ENCODE data around the gene CMSS1. TPM values are rescaled to one million over a fixed set of nuclear protein-coding genes. Genes with fewer than 3 reads are reported as not detected.

The CMSS1 gene
- total and polyA plus RNA-seq, 2 of the 13 experiments (the other 11 are each of a cell fraction or from before 2014, with no cell fraction given) = 6.4 to 48.7 TPM

DNA sequence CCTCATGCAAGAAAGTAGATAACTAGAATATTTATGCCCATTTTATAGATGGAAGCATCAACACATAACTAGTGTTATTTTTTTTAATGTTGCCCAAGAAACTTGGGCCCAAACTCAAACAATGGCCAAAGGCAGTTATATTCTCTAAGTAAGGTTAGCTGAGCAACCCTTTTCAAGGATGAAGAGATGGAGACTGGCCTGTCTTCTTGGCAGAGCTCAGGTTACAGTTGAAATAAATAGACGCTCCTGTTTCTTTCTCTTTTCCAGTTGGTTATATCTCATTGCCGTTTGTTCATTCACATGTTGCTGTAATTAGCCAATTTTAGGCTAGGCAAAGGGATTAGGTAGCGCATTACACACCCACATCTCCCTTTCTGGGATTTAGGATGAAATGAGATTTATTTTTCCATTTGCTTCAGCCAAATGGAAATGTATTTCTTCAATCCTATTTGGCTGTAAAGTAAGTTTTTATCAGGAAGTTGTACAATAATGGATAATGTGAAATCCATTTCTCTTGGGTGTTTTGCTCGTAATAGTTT lies 93.2 kb downstream of the CMSS1 start:
- DNase-seq (ENCODE audit: low spot score) (no peak), FAIRE-seq (no peak), ATAC-seq (no peak)
- peaks cover 50% of the 10 kb centered on the region for H3K4me1 ChIP-seq (ENCODE audit: insufficient read depth, low read length)
- H2AFZ ChIP-seq (ENCODE audit: low read length) = no peak overlapping the region
- no peak for TF ChIP-seq ZFP82 (CRISPR knock-in tag; IDR thresholded peaks at IDR 0.05; ENCODE audit: borderline replicate concordance)
- TF ChIP-seq SP2 (CRISPR knock-in tag; IDR thresholded peaks at IDR 0.05) = no peak
- no peak for TF ChIP-seq STAG1 (CRISPR knock-in tag; IDR thresholded peaks at IDR 0.05)
- TF ChIP-seq ONECUT2 (CRISPR knock-in tag; IDR thresholded peaks at IDR 0.05) = no peak
- no peak overlapping the region for H3K4me3 ChIP-seq (replicated peaks in 1 of 3; ENCODE audit: insufficient read depth in 1 of 3, low read depth in 2 of 3, low read length in 3 of 3)
- BruUV-seq (replicated peaks) = no TSS peak
- H4K20me1 ChIP-seq (ENCODE audit: insufficient read depth, low read length) = no peaks in the 10 kb centered on the region
- ChIA-PET POLR2A (interaction anchor here (2.2 kb wide), 1 partner anchor 10 kb away, joined by 11 read pairs; no protein-coding TSS in a partner anchor), CTCF (ENCODE audit: low intra/inter-chr PET ratio, low total read pairs) (no interaction called here)
- H3K9me3 ChIP-seq (ENCODE audit: low read length) = no peaks in the 10 kb centered on the region
- no peak overlapping the region for H3K27ac ChIP-seq (ENCODE audit: extremely low read length, insufficient read depth, low read length)
- intact Hi-C loops (cut with micrococcal nuclease; ENCODE audit: unreplicated experiment) = no loop called here
- peaks cover 2% of the 10 kb centered on the region for H3K79me2 ChIP-seq (ENCODE audit: insufficient read depth, low read length)
- no peaks in the 10 kb centered on the region for H3K27me3 ChIP-seq (ENCODE audit: control insufficient read depth in 1 of 2, insufficient read depth in 2 of 2, low read length in 2 of 2)
- in situ Hi-C loops (cut with HindIII; ENCODE audit: extremely low pct_ligation_motif_present, low pct_unique_long_range_greater_than_20kb) = no loop called here
- WGBS (ENCODE audit: low lambda C conversion rate) = 95% methylated on average over 4 of the region's 4 CpGs
- H3K4me2 ChIP-seq (ENCODE audit: low read depth, low read length) = no peak overlapping the region
- H3K9ac ChIP-seq (ENCODE audit: insufficient read depth, low read depth, low read length) = no peak overlapping the region
- H3K36me3 ChIP-seq (replicated peaks in 1 of 2; ENCODE audit: control insufficient read depth in 1 of 2, insufficient read depth in 2 of 2, low read length in 2 of 2) = no peaks in the 10 kb centered on the region

DNA sequence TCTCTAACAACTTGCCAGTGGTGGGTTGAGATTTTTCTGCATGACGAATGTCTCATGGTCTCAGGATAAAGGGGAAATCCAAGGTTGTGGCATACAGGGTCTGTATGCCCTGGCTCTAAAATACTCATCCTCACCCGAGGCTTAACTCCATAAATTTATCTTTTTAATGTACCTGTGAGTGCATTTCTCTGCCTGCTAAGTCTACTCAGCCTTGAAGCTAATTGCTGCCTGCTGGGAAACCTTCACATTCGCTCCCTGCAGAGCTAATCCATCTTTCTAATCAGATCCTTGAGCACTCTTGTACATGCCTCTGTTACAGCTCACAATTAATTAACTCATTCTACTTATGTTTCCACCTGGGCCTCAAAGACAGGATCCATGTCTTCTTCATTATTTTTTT lies 93.8 kb downstream of the CMSS1 start:
- FAIRE-seq (no peak), ATAC-seq (no peak), DNase-seq (ENCODE audit: low spot score) (no peak)
- Histone ChIP-seq H3K4me2 (ENCODE audit: low read depth, low read length) (no peak overlapping the region), H3K4me1 (ENCODE audit: insufficient read depth, low read length) (peaks cover 50% of the 10 kb centered on the region), H3K9me3 (ENCODE audit: low read length) (no peaks in the 10 kb centered on the region), H3K79me2 (ENCODE audit: insufficient read depth, low read length) (peaks cover 2% of the 10 kb centered on the region), H3K27me3 (ENCODE audit: control insufficient read depth in 1 of 2, insufficient read depth in 2 of 2, low read length in 2 of 2) (no peaks in the 10 kb centered on the region), H2AFZ (ENCODE audit: low read length) (no peak overlapping the region), H3K27ac (ENCODE audit: extremely low read length, insufficient read depth, low read length) (no peak overlapping the region), H4K20me1 (ENCODE audit: insufficient read depth, low read length) (no peaks in the 10 kb centered on the region), H3K9ac (ENCODE audit: insufficient read depth, low read depth, low read length) (no peak overlapping the region), H3K36me3 (replicated peaks in 1 of 2; ENCODE audit: control insufficient read depth in 1 of 2, insufficient read depth in 2 of 2, low read length in 2 of 2) (no peaks in the 10 kb centered on the region), H3K4me3 (replicated peaks in 1 of 3; ENCODE audit: insufficient read depth in 1 of 3, low read depth in 2 of 3, low read length in 3 of 3) (no peak overlapping the region)
- intact Hi-C loops (cut with micrococcal nuclease; ENCODE audit: unreplicated experiment) = no loop called here
- in situ Hi-C loops (cut with HindIII; ENCODE audit: extremely low pct_ligation_motif_present, low pct_unique_long_range_greater_than_20kb) = no loop called here
- TF ChIP-seq ZNF563 (CRISPR knock-in tag; IDR thresholded peaks at IDR 0.05) = no peak
- no TSS peak for BruUV-seq (replicated peaks)
- ChIA-PET POLR2A (no interaction called here), CTCF (ENCODE audit: low intra/inter-chr PET ratio, low total read pairs) (no interaction called here)
- 94% methylated on average over 3 of the region's 3 CpGs for WGBS (ENCODE audit: low lambda C conversion rate)

All from HepG2 (cell line).